Hepatocyte (in vitro differentiated cells): ENCODE measurements around the gene RASGRF1.

Source experiments
- CTCF ChIP-seq: fragments of 200-600 bp; sonication (generic); IDR thresholded peaks from 2 replicates; pipeline ENCODE4 v1.5.1; 2016; ENCODE audit warnings: antibody characterized with exemption, mild to moderate bottlenecking; ENCODE audit not compliant: poor library complexity
- EZH2phosphoT487 ChIP-seq: fragments of 200-600 bp; sonication (generic); IDR thresholded peaks from one replicate; pipeline ENCODE4 v1.6.1; 2018; ENCODE audit warnings: antibody characterized with exemption, mild to moderate bottlenecking, low read depth, moderate library complexity; ENCODE audit not compliant: unreplicated experiment, severe bottlenecking

- TF ChIP-seq CTCF (no peak), EZH2phosphoT487 (no peak)
Measured at GRCh38 chr15:79034284-79034683, 56.3 kb downstream of the RASGRF1 start.
